Activated naive CD4-positive, alpha-beta T cell treated with anti-CD3 and anti-CD28 coated beads for 36 hours (primary cell): ENCODE measurements around the gene FOXC2. TPM values are rescaled to one million over a fixed set of nuclear protein-coding genes. Genes with fewer than 3 reads are reported as not detected.

Experiments
- CTCF ChIA-PET: fragments of 350-600 bp; sonication (Branson Sonifier 250); formaldehyde crosslinking; loops from one replicate; lab custom pipeline; 2021; ENCODE audit warnings: antibody characterized with exemption; lab: Charles Lee
- DNase-seq: peaks from one replicate; pipeline ENCODE4 v3.0.0-alpha.2; 2020
- H3K27ac Mint-ChIP-seq: one replicate; pipeline ENCODE4 v1.8.0; 2021; ENCODE audit warnings: mild to moderate bottlenecking, mixed read lengths
- H3K27me3 Mint-ChIP-seq: one replicate; pipeline ENCODE4 v1.8.0; 2021; ENCODE audit warnings: low read depth, mixed read lengths
- H3K36me3 Mint-ChIP-seq: one replicate; pipeline ENCODE4 v1.8.0; 2021; ENCODE audit warnings: low read depth, mixed read lengths
- H3K4me1 Mint-ChIP-seq: one replicate; pipeline ENCODE4 v1.8.0; 2021; ENCODE audit warnings: low read depth, mixed read lengths
- H3K4me3 Mint-ChIP-seq: one replicate; pipeline ENCODE4 v1.8.0; 2021; ENCODE audit warnings: mild to moderate bottlenecking, moderate library complexity, mixed read lengths
- H3K9me3 Mint-ChIP-seq: one replicate; pipeline ENCODE4 v1.8.0; 2021; ENCODE audit warnings: mixed read lengths
- intact Hi-C: fragments of 100-400 bp; cut with micrococcal nuclease; formaldehyde crosslinking; loops from one replicate; pipeline ENCODE4 v1.15.1; 2023
- total RNA-seq, 2 experiments: library from RNA; stranded (reverse); gene quantifications; one replicate each; pipeline ENCODE4 v1.2.3, GENCODE V29; 2021

The FOXC2 gene
- total RNA-seq, 2 experiments from 2014 or later = not detected

DNA sequence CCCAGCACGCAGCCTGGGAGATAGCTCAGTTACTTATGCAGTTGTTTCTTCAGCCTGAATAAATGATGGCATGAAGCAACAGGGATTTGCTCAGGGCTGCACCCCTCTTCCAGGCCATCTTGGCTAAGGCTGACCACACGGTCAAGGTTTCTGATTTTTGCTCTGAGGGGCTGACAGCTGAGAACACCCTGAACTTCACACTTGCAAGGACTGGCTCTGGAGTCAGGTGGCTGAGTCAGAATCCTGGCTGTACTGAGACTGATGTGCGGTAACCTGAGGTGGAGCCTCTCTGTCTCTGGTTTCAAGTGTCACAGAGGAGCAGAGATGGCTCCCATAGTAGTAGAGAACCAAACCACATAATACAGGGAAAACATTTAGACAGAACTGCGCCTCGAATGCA is 16.3 kb upstream of the FOXC2 start:
- Mint-ChIP-seq H3K27ac (no peak overlapping the region), H3K4me1 (peaks cover 13% of the 10 kb centered on the region), H3K36me3 (peaks cover 19% of the 10 kb centered on the region), H3K9me3 (no peaks in the 10 kb centered on the region), H3K4me3 (no peak overlapping the region), H3K27me3 (no peaks in the 10 kb centered on the region)
- intact Hi-C loops = loop anchor here (10.0 kb wide), 1 partner anchor 945 kb away; the partner anchor contains the start of gene ZCCHC14
- CTCF ChIA-PET = no interaction called here
- DNase-seq = no peak

DNA sequence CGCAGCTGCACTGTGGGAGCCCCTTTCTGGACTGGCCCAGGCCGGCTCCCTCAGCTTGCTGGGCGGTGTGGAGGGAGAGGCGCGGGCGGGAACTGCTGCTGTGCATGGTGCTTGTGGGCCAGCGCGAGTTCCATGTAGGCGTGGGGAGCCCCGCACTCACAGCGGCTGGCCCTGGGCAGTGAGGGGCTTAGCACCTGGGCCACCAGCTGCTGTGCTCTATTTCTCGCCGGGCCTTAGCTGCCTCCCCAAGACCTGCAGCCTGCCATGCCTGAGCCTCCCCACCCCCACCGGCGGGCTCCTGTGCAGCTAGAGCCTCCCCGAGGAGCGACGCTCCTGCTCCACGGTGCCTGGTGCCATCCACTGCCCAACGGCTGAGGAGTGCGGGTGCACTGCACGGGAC is 13.3 kb upstream of the FOXC2 start:
- H3K27ac Mint-ChIP-seq = no peak overlapping the region
- H3K4me1 Mint-ChIP-seq = peaks cover 13% of the 10 kb centered on the region
- H3K9me3 Mint-ChIP-seq = no peaks in the 10 kb centered on the region
- CTCF ChIA-PET = no interaction called here
- peaks cover 10% of the 10 kb centered on the region for H3K36me3 Mint-ChIP-seq
- peak overlapping the region; percentile 92 for H3K4me3 Mint-ChIP-seq
- DNase-seq = no peak
- intact Hi-C loops = loop anchor here (10.0 kb wide), 1 partner anchor 941 kb away; the partner anchor contains the start of gene ZCCHC14
- H3K27me3 Mint-ChIP-seq = no peaks in the 10 kb centered on the region

DNA sequence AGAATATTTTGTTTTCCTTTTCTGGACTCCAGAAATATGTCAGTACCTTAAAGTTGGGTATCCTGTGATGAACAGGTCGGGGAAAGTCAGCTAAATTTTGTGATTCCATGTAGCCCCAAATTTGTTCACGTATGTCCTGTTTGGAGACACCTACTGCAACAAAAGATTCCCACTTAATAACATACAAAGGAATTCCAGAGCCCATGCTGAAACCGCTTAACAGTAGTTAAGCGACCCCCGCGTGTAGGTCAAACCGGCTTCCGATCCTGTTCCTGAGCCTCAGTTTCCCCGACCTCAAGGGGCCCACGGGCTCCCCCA is 12.1 kb upstream of the FOXC2 start:
- intact Hi-C loops = loop anchor here (10.0 kb wide), 1 partner anchor 940 kb away; the partner anchor contains the start of gene ZCCHC14
- H3K27ac Mint-ChIP-seq = peak overlapping the region; percentile 88
- H3K4me1 Mint-ChIP-seq = peaks cover 11% of the 10 kb centered on the region
- H3K4me3 Mint-ChIP-seq = peak overlapping the region; percentile 92
- CTCF ChIA-PET = interaction anchor here (0.9 to 1.0 kb wide), 2 partner anchors 10 to 319 kb away, joined by 3 to 5 read pairs; no protein-coding TSS in a partner anchor
- DNase-seq = no peak
- H3K9me3 Mint-ChIP-seq = no peaks in the 10 kb centered on the region
- H3K36me3 Mint-ChIP-seq = peaks cover 10% of the 10 kb centered on the region
- peaks cover 2% of the 10 kb centered on the region for H3K27me3 Mint-ChIP-seq

- H3K4me3 Mint-ChIP-seq = peak within 1 kb of the TSS; percentile 92
- peak; percentile 95 for DNase-seq
- peaks cover 5% of the 10 kb centered on the region for H3K27me3 Mint-ChIP-seq
- CTCF ChIA-PET = interaction anchor here (0.9 to 1.0 kb wide), 2 partner anchors 9 to 319 kb away, joined by 3 to 5 read pairs; no protein-coding TSS in a partner anchor
- H3K27ac Mint-ChIP-seq = peak within 1 kb of the TSS; percentile 88
- intact Hi-C loops = loop anchor here (10.0 kb wide), 1 partner anchor 940 kb away; the partner anchor contains the start of gene ZCCHC14
- H3K36me3 Mint-ChIP-seq = peaks cover 10% of the 10 kb centered on the region
- peaks cover 11% of the 10 kb centered on the region for H3K4me1 Mint-ChIP-seq
- no peaks in the 10 kb centered on the region for H3K9me3 Mint-ChIP-seq
These were observed 11.5 kb upstream of the FOXC2 start, which contains the start of gene MTHFSD for GRCh38 chr16:86554917-86555703. MTHFSD (minus strand) TSS chr16:86555235; CDS start chr16:86555184, 51 bp downstream.

- peak overlapping the region; percentile 88 for H3K27ac Mint-ChIP-seq
- peaks cover 10% of the 10 kb centered on the region for H3K36me3 Mint-ChIP-seq
- DNase-seq = no peak
- intact Hi-C loops = loop anchor here (10.0 kb wide), 1 partner anchor 939 kb away; the partner anchor contains the start of gene ZCCHC14
- H3K4me3 Mint-ChIP-seq = peak overlapping the region; percentile 92
- CTCF ChIA-PET = interaction anchor here (0.9 to 1.0 kb wide), 2 partner anchors 9 to 318 kb away, joined by 3 to 5 read pairs; no protein-coding TSS in a partner anchor
- peaks cover 7% of the 10 kb centered on the region for H3K27me3 Mint-ChIP-seq
- peaks cover 11% of the 10 kb centered on the region for H3K4me1 Mint-ChIP-seq
- no peaks in the 10 kb centered on the region for H3K9me3 Mint-ChIP-seq
These were observed 10.9 kb upstream of the FOXC2 start for GRCh38 chr16:86555704-86556075.

DNA sequence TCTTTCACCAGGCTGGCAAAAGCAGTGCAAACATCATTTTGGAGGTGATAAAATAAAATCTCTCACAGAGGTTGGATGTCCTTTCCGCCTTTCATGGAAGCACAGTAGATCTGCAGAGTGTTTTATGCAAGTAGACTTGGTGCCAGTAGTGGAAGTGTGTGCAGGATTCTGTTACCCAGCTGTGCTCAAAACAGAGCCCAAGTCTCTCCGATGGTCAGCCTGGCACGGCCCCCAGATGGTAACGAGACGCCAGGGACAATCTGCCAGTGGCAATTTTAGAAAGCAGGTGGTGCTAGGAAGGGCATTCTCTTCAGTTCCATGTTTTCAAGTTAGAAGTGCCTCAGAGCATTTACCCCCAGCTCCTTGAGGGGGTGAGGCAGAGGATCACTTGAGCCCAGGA is 10.1 kb upstream of the FOXC2 start:
- no peak overlapping the region for H3K27ac Mint-ChIP-seq
- intact Hi-C loops = loop anchor here (10.0 kb wide), 1 partner anchor 938 kb away; the partner anchor contains the start of gene ZCCHC14
- peaks cover 10% of the 10 kb centered on the region for H3K36me3 Mint-ChIP-seq

GRCh38 chr16:86557587-86557986 is 9.0 kb upstream of the FOXC2 start:
- H3K27ac Mint-ChIP-seq = no peak overlapping the region
- DNase-seq = no peak
- CTCF ChIA-PET = no interaction called here
- intact Hi-C loops = loop anchor here (10.0 kb wide), 1 partner anchor 937 kb away; the partner anchor contains the start of gene ZCCHC14
- no peak overlapping the region for H3K4me3 Mint-ChIP-seq
- peaks cover 9% of the 10 kb centered on the region for H3K4me1 Mint-ChIP-seq
- H3K9me3 Mint-ChIP-seq = no peaks in the 10 kb centered on the region
- H3K27me3 Mint-ChIP-seq = peaks cover 16% of the 10 kb centered on the region
- peaks cover 8% of the 10 kb centered on the region for H3K36me3 Mint-ChIP-seq

More for the DNA sequence above, 10.1 kb upstream of the FOXC2 start:
- DNase-seq = no peak
- Mint-ChIP-seq H3K27me3 (peaks cover 12% of the 10 kb centered on the region), H3K9me3 (no peaks in the 10 kb centered on the region), H3K4me1 (peaks cover 11% of the 10 kb centered on the region), H3K4me3 (peak overlapping the region; percentile 92)
- CTCF ChIA-PET = interaction anchor here (0.6 kb wide), 1 partner anchor 505 kb away, joined by 4 read pairs; no protein-coding TSS in a partner anchor

- no peak overlapping the region for H3K4me3 Mint-ChIP-seq
- CTCF ChIA-PET = no interaction called here
- no peak overlapping the region for H3K27ac Mint-ChIP-seq
- DNase-seq = no peak
- H3K27me3 Mint-ChIP-seq = peaks cover 23% of the 10 kb centered on the region
- peaks cover 10% of the 10 kb centered on the region for H3K4me1 Mint-ChIP-seq
- H3K36me3 Mint-ChIP-seq = peaks cover 7% of the 10 kb centered on the region
- no peaks in the 10 kb centered on the region for H3K9me3 Mint-ChIP-seq
- intact Hi-C loops = loop anchor here (10.0 kb wide), 1 partner anchor 936 kb away; the partner anchor contains the start of gene ZCCHC14
These were observed 8.1 kb upstream of the FOXC2 start for GRCh38 chr16:86558355-86559193.

GRCh38 chr16:86559802-86560305 is 6.8 kb upstream of the FOXC2 start:
- Mint-ChIP-seq H3K36me3 (peaks cover 1% of the 10 kb centered on the region), H3K4me3 (no peak overlapping the region), H3K9me3 (no peaks in the 10 kb centered on the region), H3K27me3 (peaks cover 34% of the 10 kb centered on the region), H3K27ac (no peak overlapping the region), H3K4me1 (peaks cover 12% of the 10 kb centered on the region)
- intact Hi-C loops = loop anchor here (5.0 to 10.0 kb wide), 6 partner anchors 105 to 935 kb away; partner anchors contain the start of genes MAP1LC3B and ZCCHC14
- CTCF ChIA-PET = no interaction called here
- DNase-seq = no peak

- CTCF ChIA-PET = interaction anchor here (3.2 kb wide), 1 partner anchor 501 kb away, joined by 22 read pairs; no protein-coding TSS in a partner anchor
These were observed 4.3 kb upstream of the FOXC2 start for GRCh38 chr16:86562356-86562755.

GRCh38 chr16:86563469-86564345 is 2.9 kb upstream of the FOXC2 start:
- H3K9me3 Mint-ChIP-seq = no peaks in the 10 kb centered on the region
- peak; percentile 95 for DNase-seq
- H3K27ac Mint-ChIP-seq = no peak overlapping the region
- H3K4me1 Mint-ChIP-seq = peaks cover 21% of the 10 kb centered on the region
- no peaks in the 10 kb centered on the region for H3K36me3 Mint-ChIP-seq
- intact Hi-C loops = loop anchor here (1.0 to 10.0 kb wide), 7 partner anchors 101 to 829 kb away; partner anchors contain the start of gene MAP1LC3B
- peaks cover 55% of the 10 kb centered on the region for H3K27me3 Mint-ChIP-seq
- CTCF ChIA-PET = interaction anchor here (0.6 to 3.2 kb wide), 11 partner anchors 9 to 1073 kb away, joined by 3 to 22 read pairs (median 3); partner anchors contain the start of gene MTHFSD
- no peak overlapping the region for H3K4me3 Mint-ChIP-seq

More at GRCh38 chr16:86562356-86562755, 4.3 kb upstream of the FOXC2 start:
- H3K4me3 Mint-ChIP-seq = no peak overlapping the region
- H3K9me3 Mint-ChIP-seq = no peaks in the 10 kb centered on the region
- no peak overlapping the region for H3K27ac Mint-ChIP-seq
- no peaks in the 10 kb centered on the region for H3K36me3 Mint-ChIP-seq
- peaks cover 50% of the 10 kb centered on the region for H3K27me3 Mint-ChIP-seq
- no peak for DNase-seq
- peaks cover 19% of the 10 kb centered on the region for H3K4me1 Mint-ChIP-seq
- intact Hi-C loops = loop anchor here (5.0 to 10.0 kb wide), 5 partner anchors 102 to 830 kb away; partner anchors contain the start of gene MAP1LC3B
